Right cardiac atrium (tissue), 5 donors: ENCODE results near the gene SCN8A. TPM values are rescaled to one million over a fixed set of nuclear protein-coding genes. Genes with fewer than 3 reads are reported as not detected.
"Not testable (repeated sequence)": the region's sequence is repeated elsewhere in the genome, so short reads cannot be mapped to it uniquely, and the experiment has no call there.

Experiments
- ATAC-seq, 2 donors: fragments of 200-7000 bp; cut with Tn5 transposase; one replicate each; pipeline versions ENCODE4 v1.8.0 to v1.9.1; 2020; ENCODE audit warnings: moderate library complexity in 2 of 2, mild to moderate bottlenecking in 1 of 2
- DNase-seq, 3 donors: peaks; one replicate each; pipeline ENCODE4 v3.0.0-alpha.2; 2020
- H3K27ac ChIP-seq: one replicate; pipeline ENCODE4 v1.5.1; 2013; ENCODE audit warnings: mild to moderate bottlenecking, low read length, control low read depth, moderate library complexity
- H3K27me3 ChIP-seq: one replicate; pipeline ENCODE4 v1.6.1; 2013; ENCODE audit not compliant: control insufficient read depth, insufficient read depth
- H3K4me1 ChIP-seq: one replicate; pipeline ENCODE4 v1.6.1; 2013; ENCODE audit warnings: low read length; ENCODE audit not compliant: control insufficient read depth, insufficient read depth
- H3K4me3 ChIP-seq: one replicate; pipeline ENCODE4 v1.5.1; 2013; ENCODE audit warnings: low read length, control low read depth
- H3K9me3 ChIP-seq: one replicate; pipeline ENCODE4 v1.6.1; 2013; ENCODE audit warnings: low read length; ENCODE audit not compliant: control insufficient read depth
- WGBS: extraction: QIAGEN DNeasy Blood & Tissue Kit; methylation state at CpG from one replicate; pipeline ENCODE4 v1.1.7; 2013; 5-methylcytosine and 5-hydroxymethylcytosine counted together
- intact Hi-C, 4 donors: fragments of 100-400 bp; cut with DNase I; formaldehyde crosslinking; loops; one replicate each; pipeline versions ENCODE4 v1.11.0 to v1.14.0; 2022 to 2023
- polyA plus RNA-seq: library from polyadenylated mRNA; stranded (reverse); fragments of 200-250 nt; gene quantifications from one replicate; pipeline ENCODE4 v1.2.3, GENCODE V29; 2013
- total RNA-seq, 4 donors: library from RNA; stranded (reverse); fragmentation: NEBNext Ultra II Directional; extraction: Animal tissue kit (Norgen Biotek cat#: 25700); gene quantifications; one replicate each; pipeline ENCODE4 v1.2.1, GENCODE V29; 2021
- donor health status: healthy with polysubstance abuse.
- donor health status: DM: no; HTN: yes; CAD: no.
- donor health status: DM: no; HTN: no; CAD: no.
- donor health status: DM: no; HTN: yes; CAD: no; lungs with severe emphysema.
- donor health status: DM: yes; HTN: yes; CAD: no.

SCN8A gene
- total and polyA plus RNA-seq, 5 donors: 0.07 to 0.58 (median 0.17) TPM

DNA sequence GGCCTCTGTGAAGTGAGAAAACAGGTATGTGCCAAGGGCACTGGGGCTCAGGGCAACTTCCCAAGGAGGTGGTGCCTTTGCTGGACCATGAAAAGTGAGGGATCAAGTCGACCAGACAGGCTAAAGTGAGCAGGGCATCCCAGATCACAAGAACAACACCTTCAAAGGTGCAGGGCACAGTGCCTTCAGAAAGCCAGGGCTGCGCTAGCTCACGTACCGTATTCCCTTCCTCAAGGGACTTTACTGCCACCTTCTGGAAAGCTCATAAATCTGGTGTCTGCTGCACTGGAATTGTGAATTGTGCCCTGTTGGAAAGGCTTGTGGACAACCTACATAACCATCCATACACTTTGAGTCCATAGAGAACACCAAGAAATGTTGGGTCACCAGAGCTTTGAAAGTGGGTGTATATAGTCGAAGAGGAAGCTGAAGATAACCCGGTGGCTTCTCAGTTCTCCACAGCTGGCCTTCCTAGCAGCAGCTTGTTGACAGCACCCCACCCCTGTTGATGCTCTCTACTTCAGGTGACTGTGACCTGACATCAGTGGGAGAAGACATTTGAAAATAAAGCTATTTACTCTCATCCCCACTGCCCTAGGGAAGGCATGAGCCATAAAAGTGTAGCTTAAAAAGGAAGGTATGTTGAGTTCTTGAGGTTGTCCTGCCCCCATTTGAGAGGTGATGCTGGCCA is 233.0 kb downstream of the SCN8A start:
- 23% methylated on average over 6 of the region's 6 CpGs for WGBS
- Histone ChIP-seq H3K4me1 (no peaks in the 10 kb centered on the region), H3K27me3 (no peaks in the 10 kb centered on the region), H3K9me3 (no peaks in the 10 kb centered on the region), H3K4me3 (no peak overlapping the region), H3K27ac (no peak overlapping the region)
- DNase-seq (no peak), ATAC-seq (peak in 1 of 2 donors; percentile 29)
- intact Hi-C loops: loop anchor here in 2 of 4 donors (5.0 to 10.0 kb wide), 3 partner anchors 48 to 399 kb away; partner anchors contain the start of gene SLC4A8 (in 1 of the 2)

DNA sequence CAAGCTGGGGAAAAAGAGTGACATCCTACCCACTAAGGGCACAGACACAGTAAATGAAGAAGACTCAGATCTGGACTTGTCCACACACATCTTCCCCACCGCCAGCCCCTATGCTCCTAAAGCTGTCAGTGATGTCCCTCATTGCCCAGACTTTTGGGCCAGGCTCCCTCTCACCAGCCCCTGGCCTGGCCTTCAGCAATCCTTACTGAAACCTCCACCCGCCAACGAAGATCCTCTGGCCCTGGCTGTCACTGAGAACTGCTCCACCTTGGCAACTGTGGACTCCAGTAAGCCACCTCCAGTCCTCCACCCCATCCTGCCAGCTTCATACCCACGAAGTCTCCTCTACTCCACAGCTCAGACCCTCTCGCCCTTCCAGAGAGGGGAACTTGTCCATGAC is 234.2 kb downstream of the SCN8A start:
- no peak for ATAC-seq
- H3K4me3 ChIP-seq: no peak overlapping the region
- H3K9me3 ChIP-seq: no peaks in the 10 kb centered on the region
- DNase-seq: no peak
- 81% methylated on average over 5 of the region's 5 CpGs for WGBS
- H3K27me3 ChIP-seq: no peaks in the 10 kb centered on the region
- no peak overlapping the region for H3K27ac ChIP-seq
- no peaks in the 10 kb centered on the region for H3K4me1 ChIP-seq
- intact Hi-C loops: loop anchor here in 1 of 4 donors (10.0 kb wide), 2 partner anchors 290 to 400 kb away; partner anchors contain the start of gene SLC4A8

DNA sequence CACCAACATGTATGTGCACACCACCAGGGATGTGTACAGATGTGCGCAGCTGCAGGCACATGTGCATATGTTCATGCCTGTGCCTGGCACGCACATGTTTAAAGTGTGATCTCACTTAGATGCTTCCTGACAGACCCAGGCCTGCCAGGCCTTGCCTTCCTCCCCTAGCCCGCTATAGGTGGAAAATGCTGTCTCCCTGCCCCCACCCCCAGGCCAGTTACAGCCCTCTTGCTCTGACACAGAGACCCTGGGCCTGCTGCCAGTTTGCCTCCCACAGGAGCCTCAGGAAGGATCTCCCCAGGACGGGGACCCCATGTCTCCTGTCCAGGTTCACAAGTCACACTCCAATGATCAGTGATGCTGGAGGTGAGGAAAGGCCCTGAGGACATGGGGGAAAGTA is 235.8 kb downstream of the SCN8A start:
- ATAC-seq (no peak), DNase-seq (no peak)
- Histone ChIP-seq H3K9me3 (no peaks in the 10 kb centered on the region), H3K4me1 (no peaks in the 10 kb centered on the region), H3K4me3 (no peak overlapping the region), H3K27ac (no peak overlapping the region), H3K27me3 (no peaks in the 10 kb centered on the region)
- WGBS: 80% methylated on average over 4 of the region's 4 CpGs
- intact Hi-C loops: loop anchor here in 1 of 4 donors (10.0 kb wide), 2 partner anchors 292 to 402 kb away; partner anchors contain the start of gene SLC4A8

DNA sequence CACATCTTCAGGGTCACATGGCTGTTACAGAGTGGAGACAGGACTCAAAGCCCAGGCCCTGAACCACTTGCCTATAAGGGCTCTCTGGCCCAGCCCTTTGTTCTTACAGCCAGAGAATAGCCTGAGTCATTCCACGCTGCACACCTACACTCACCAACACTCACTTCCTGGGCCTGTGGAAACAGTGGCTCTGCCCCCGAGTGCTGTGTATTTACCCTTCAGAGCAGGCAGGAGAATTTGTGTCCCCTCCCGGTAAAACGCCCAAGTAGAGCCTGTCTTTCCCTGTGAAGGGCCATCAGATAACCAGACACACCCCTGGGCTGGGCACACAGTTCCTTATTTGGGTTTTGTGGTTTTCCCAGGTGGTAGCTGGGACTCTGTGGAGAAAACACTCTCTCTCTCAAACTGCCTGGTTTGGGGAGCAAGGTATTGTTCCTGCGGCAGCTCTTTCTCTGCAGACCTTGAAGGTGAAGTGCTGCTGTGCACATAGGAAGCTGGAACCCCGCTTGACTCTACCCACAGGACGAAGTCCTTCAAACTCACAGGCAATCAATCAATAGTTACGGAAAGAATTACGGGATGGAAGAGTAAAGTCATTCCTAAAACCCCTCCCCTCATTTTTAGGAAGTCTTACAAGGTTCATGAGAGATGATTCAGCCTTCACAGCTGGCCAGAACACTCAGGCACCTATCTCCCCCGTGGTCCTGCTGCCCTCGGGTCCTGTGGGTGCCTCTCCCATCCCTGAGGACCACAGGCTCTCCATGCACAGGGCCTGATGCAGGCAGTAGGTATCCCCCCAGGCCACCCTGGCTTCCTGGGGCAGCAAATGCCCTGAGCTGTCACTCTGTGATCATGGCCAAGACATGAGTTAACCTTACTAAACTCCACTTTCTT is 237.1 kb downstream of the SCN8A start:
- DNase-seq (no peak), ATAC-seq (peak in 1 of 2 donors; percentile 48)
- H3K27ac ChIP-seq: no peak overlapping the region
- 66% methylated on average over 11 of the region's 11 CpGs for WGBS
- no peaks in the 10 kb centered on the region for H3K9me3 ChIP-seq
- intact Hi-C loops: loop anchor here in 1 of 4 donors (10.0 kb wide), 2 partner anchors 293 to 403 kb away; partner anchors contain the start of gene SLC4A8
- H3K4me1 ChIP-seq: no peaks in the 10 kb centered on the region
- no peaks in the 10 kb centered on the region for H3K27me3 ChIP-seq
- H3K4me3 ChIP-seq: no peak overlapping the region

DNA sequence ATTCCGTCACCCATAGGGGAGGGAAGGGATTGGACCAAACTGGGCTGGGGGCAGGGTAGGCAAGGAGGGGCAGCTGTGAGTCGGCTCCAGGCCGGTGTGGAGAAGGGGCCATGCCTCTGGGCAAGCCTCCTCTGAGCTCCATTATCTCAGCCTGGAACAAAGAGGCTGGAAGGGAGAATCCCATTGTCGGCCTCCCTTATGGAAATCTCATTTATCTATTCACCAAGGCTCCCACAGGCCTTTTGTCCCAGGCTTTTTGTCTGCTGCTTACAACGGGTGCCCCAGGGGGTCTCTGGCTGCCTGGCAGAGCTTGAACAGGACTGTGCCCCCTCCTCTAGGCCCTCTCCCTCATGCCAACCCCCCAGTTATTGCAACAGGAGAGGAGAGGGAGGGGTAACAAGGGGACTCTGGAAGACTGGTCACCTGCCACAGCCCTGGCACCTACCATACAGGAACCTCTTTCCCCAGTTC is 238.0 kb downstream of the SCN8A start:
- no peaks in the 10 kb centered on the region for H3K9me3 ChIP-seq
- ATAC-seq (no peak), DNase-seq (no peak)
- H3K27me3 ChIP-seq: no peaks in the 10 kb centered on the region
- no peak overlapping the region for H3K27ac ChIP-seq
- no peak overlapping the region for H3K4me3 ChIP-seq
- intact Hi-C loops: loop anchor here in 1 of 4 donors (10.0 kb wide), 2 partner anchors 294 to 404 kb away; partner anchors contain the start of gene SLC4A8
- H3K4me1 ChIP-seq: no peaks in the 10 kb centered on the region
- WGBS: 51% methylated on average over 5 of the region's 5 CpGs

DNA sequence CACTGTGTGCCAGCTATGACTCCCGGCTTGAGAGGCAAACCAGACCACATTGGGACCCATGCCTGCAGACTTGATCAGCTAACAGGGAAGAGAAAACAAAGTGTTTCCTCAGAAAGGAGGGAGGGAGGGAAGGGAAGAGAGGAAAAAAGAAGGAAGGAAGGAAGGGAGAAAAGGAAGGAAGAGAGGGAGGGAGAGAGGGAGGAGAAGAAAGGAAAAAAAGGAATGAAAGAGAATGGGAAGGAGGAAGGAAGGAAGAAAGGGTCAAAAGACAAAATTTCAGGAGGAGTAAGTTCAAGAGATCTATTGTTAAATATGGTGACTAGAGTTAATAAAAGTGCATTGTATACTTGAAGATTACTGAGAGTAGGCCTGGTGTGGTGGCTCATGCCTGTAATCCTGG is 238.6 kb downstream of the SCN8A start:
- no peaks in the 10 kb centered on the region for H3K4me1 ChIP-seq
- intact Hi-C loops: loop anchor here in 1 of 4 donors (10.0 kb wide), 2 partner anchors 295 to 405 kb away; partner anchors contain the start of gene SLC4A8
- ATAC-seq (no peak), DNase-seq (no peak)
- H3K27me3 ChIP-seq: no peaks in the 10 kb centered on the region
- no peaks in the 10 kb centered on the region for H3K9me3 ChIP-seq
- H3K4me3 ChIP-seq: no peak overlapping the region
- 75% methylated on average over 1 of the region's 1 CpG for WGBS
- H3K27ac ChIP-seq: no peak overlapping the region

DNA sequence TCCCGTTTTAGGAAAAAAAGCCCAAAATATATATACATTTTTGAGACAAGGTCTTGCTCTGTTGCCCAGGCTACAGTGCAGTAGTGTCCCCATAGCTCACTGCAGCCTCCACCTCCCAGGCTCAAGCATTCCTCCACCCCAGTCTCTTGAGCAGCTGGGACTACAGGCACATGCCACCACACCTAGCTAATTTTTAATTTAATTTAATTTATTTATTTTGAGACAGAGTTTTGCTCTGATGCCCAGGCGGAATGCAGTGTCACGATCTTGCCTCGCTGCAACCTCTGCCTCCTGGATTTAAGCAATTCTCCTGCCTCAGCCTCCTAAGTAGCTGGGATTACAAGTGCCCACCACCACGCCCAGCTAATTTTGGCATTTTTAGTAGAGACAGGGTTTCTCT is 240.8 kb downstream of the SCN8A start:
- intact Hi-C loops, ATAC-seq, DNase-seq, H3K4me1 ChIP-seq, H3K27me3 ChIP-seq, H3K9me3 ChIP-seq, H3K27ac ChIP-seq, H3K4me3 ChIP-seq: not testable (repeated sequence)
- 82% methylated on average over 5 of the region's 5 CpGs for WGBS

DNA sequence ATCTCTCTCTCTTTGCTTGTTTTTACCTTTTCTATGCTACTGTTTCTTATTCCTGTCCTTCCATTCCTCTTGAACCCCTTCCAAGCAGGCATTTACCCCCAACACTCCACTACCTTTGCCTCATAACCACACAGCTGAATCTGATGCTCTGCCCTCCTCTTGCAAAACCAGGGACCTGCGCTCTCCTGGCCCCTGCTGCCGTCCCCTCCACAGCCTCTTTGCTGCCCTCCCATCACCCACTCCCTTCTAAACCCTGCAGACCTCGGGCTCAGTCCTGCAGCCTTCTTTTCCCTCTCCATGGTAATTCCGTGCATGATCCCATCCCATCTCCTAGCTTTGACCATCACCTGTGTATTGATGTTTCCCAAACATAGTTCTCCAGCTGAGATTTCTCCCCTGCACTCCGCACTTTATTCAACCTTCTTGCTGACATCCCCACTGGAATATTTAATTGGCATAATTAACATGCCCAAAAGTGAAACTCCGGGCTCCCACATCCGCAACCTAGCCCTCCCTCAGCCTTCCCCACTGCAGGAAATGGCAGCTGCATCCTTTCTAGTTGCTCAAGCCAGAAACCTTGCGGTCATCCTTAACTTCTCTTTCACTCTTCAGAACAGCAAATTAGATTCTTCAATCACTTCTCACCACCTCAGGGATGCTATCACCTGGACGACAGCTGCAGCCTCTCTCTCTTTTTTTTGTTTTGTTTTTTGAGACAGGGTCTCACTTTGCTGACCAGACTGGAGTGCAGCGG is 241.5 kb downstream of the SCN8A start:
- intact Hi-C loops: no loop called here
- WGBS: 36% methylated on average over 10 of the region's 10 CpGs

DNA sequence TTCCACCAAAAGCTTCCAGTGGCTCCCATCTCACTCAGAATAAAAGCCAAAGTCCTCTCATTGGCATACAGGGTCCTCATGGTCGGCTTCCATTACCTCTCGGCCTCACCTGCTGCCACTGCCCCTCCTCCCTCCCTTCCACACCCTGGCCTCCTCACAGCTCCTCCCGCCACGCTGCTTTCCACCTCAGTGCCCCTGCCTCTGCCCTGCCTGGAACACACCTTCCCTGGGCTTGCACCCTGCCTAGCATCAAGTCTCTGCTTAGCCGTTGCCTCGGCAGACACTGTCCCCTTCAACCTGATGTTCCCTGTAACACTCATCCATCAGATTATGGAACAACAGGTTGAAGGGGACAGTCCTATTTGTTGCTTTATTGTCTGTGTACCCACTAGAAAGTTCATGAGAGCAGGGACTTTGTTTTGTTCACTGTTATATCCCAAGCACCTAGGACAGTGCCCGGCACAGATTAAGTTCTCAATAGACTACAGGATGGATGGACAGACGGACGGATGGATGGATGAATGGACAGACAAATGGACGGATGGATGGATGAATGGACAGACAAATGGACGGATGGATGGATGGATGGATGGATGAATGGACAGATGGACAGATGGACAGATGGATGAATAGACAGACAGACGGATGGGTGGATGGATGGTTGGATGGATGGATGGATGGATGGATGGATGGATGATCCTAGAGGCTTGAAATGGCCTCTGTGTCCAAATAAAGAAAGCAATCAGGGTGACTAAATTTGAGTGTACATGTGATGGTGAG is 242.6 kb downstream of the SCN8A start:
- ATAC-seq: no peak
- no peak overlapping the region for H3K4me3 ChIP-seq
- WGBS: 85% methylated on average over 12 of the region's 12 CpGs
- peaks cover 3% of the 10 kb centered on the region for H3K4me1 ChIP-seq
- no peak overlapping the region for H3K27ac ChIP-seq
- no peaks in the 10 kb centered on the region for H3K9me3 ChIP-seq
- intact Hi-C loops: no loop called here
- H3K27me3 ChIP-seq: no peaks in the 10 kb centered on the region
- DNase-seq: no peak

More for the DNA sequence above, 241.5 kb downstream of the SCN8A start:
- H3K4me3 ChIP-seq: no peak overlapping the region
- DNase-seq (peak in 1 of 3 donors; percentile 1), ATAC-seq (no peak)
- H3K9me3 ChIP-seq: no peaks in the 10 kb centered on the region
- H3K27ac ChIP-seq: no peak overlapping the region
- H3K27me3 ChIP-seq: no peaks in the 10 kb centered on the region
- H3K4me1 ChIP-seq: no peaks in the 10 kb centered on the region

DNA sequence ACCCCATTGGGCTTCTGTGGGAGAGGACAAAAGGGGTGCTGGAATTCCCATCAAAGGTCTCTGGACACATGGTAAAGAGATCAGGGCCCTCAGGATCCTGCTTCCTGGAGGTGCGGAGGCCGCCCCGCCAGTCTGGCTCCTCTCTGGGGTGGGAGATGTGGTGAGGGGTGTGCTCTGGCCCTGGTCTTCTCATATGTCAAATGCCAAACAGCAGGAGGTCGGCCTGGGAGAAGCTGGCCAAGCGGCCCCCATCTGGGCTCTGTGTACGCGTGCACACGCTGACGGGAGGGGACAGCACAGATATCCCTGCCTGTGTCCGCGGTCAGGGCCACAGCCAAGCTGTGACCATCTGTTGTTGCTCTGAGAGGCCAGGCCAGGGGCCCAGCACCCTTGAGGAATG is 243.4 kb downstream of the SCN8A start:
- intact Hi-C loops: no loop called here
- Histone ChIP-seq H3K27ac (no peak overlapping the region), H3K9me3 (no peaks in the 10 kb centered on the region), H3K27me3 (no peaks in the 10 kb centered on the region), H3K4me1 (peaks cover 3% of the 10 kb centered on the region), H3K4me3 (no peak overlapping the region)
- WGBS: 52% methylated on average over 11 of the region's 11 CpGs
- ATAC-seq: no peak
- no peak for DNase-seq
